Activated CD8-positive, alpha-beta T cell treated with anti-CD3 and anti-CD28 coated beads for 36 hours (primary cell): Measurements from ENCODE around the gene ANK3. TPM values are rescaled to one million over a fixed set of nuclear protein-coding genes. Genes with fewer than 3 reads are reported as not detected.

Experiments
- ATAC-seq: fragments of 200-7000 bp; cut with Tn5 transposase; one replicate; pipeline ENCODE4 v1.10.0; 2021; ENCODE audit warnings: mild to moderate bottlenecking, moderate library complexity
- CTCF ChIA-PET: fragments of 350-600 bp; sonication (Branson Sonifier 250); formaldehyde crosslinking; loops from one replicate; lab custom pipeline; 2021; ENCODE audit warnings: antibody characterized with exemption; lab: Charles Lee
- POLR2A ChIA-PET: fragments of 350-600 bp; sonication (Branson Sonifier 250); formaldehyde crosslinking; loops from one replicate; lab custom pipeline; 2021; ENCODE audit warnings: antibody characterized with exemption; lab: Charles Lee
- DNase-seq: peaks from one replicate; pipeline ENCODE4 v3.0.0-alpha.2; 2020
- H3K27ac Mint-ChIP-seq: one replicate; pipeline ENCODE4 v1.8.0; 2021; ENCODE audit warnings: mild to moderate bottlenecking, mixed read lengths
- H3K27me3 Mint-ChIP-seq: one replicate; pipeline ENCODE4 v1.8.0; 2021; ENCODE audit warnings: mixed read lengths
- H3K36me3 Mint-ChIP-seq: one replicate; pipeline ENCODE4 v1.8.0; 2021; ENCODE audit warnings: low read depth, mixed read lengths
- H3K4me1 Mint-ChIP-seq: one replicate; pipeline ENCODE4 v1.8.0; 2021; ENCODE audit warnings: low read depth, mixed read lengths
- H3K4me3 Mint-ChIP-seq: one replicate; pipeline ENCODE4 v1.8.0; 2021; ENCODE audit warnings: mild to moderate bottlenecking, moderate library complexity, mixed read lengths
- H3K9me3 Mint-ChIP-seq: one replicate; pipeline ENCODE4 v1.8.0; 2021; ENCODE audit warnings: mixed read lengths
- CTCF ChIP-seq: fragments of 200-600 bp; IDR thresholded peaks from one replicate; pipeline ENCODE4 v1.8.0; 2022; ENCODE audit warnings: antibody characterized with exemption, mild to moderate bottlenecking
- intact Hi-C: fragments of 100-400 bp; cut with micrococcal nuclease; formaldehyde crosslinking; loops from one replicate; pipeline ENCODE4 v1.10.0; 2022
- total RNA-seq, 2 experiments: library from RNA; stranded (reverse); gene quantifications; one replicate each; pipeline ENCODE4 v1.2.3, GENCODE V29; 2021

The ANK3 gene
- total RNA-seq, 2 experiments from 2014 or later, result 10.3 to 12.0 TPM

GRCh38 chr10:60362461-60362860, 27.2 kb downstream of the ANK3 start:
- no peak for TF ChIP-seq CTCF
- peaks cover 3% of the 10 kb centered on the region for H3K27me3 Mint-ChIP-seq
- ATAC-seq, result no peak
- H3K4me3 Mint-ChIP-seq, result no peak overlapping the region
- no peaks in the 10 kb centered on the region for H3K4me1 Mint-ChIP-seq
- H3K27ac Mint-ChIP-seq, result no peak overlapping the region
- DNase-seq, result no peak
- POLR2A ChIA-PET, result no interaction called here
- no peaks in the 10 kb centered on the region for H3K36me3 Mint-ChIP-seq
- H3K9me3 Mint-ChIP-seq, result no peaks in the 10 kb centered on the region
- intact Hi-C loops, result no loop called here
- CTCF ChIA-PET, result no interaction called here

GRCh38 chr10:60359066-60359465, 30.6 kb downstream of the ANK3 start:
- CTCF ChIA-PET, result no interaction called here
- H3K4me3 Mint-ChIP-seq, result no peak overlapping the region
- H3K27me3 Mint-ChIP-seq, result peaks cover 3% of the 10 kb centered on the region
- TF ChIP-seq CTCF, result no peak
- no peaks in the 10 kb centered on the region for H3K4me1 Mint-ChIP-seq
- H3K36me3 Mint-ChIP-seq, result no peaks in the 10 kb centered on the region
- ATAC-seq (no peak), DNase-seq (no peak)
- POLR2A ChIA-PET, result no interaction called here
- intact Hi-C loops, result no loop called here
- no peak overlapping the region for H3K27ac Mint-ChIP-seq
- H3K9me3 Mint-ChIP-seq, result no peaks in the 10 kb centered on the region

- no peak overlapping the region for H3K4me3 Mint-ChIP-seq
- no peak for DNase-seq
- ChIA-PET CTCF (no interaction called here), POLR2A (no interaction called here)
- no peaks in the 10 kb centered on the region for H3K9me3 Mint-ChIP-seq
- no peaks in the 10 kb centered on the region for H3K4me1 Mint-ChIP-seq
- no peaks in the 10 kb centered on the region for H3K36me3 Mint-ChIP-seq
- peak; percentile 24 for ATAC-seq
- no peak overlapping the region for H3K27ac Mint-ChIP-seq
- intact Hi-C loops, result no loop called here
- peaks cover 3% of the 10 kb centered on the region for H3K27me3 Mint-ChIP-seq
- no peak for TF ChIP-seq CTCF
These were observed 31.4 kb downstream of the ANK3 start for GRCh38 chr10:60358282-60358681.

- ATAC-seq, result no peak
- intact Hi-C loops, result no loop called here
- no peaks in the 10 kb centered on the region for H3K36me3 Mint-ChIP-seq
- POLR2A ChIA-PET, result no interaction called here
- H3K4me1 Mint-ChIP-seq, result no peaks in the 10 kb centered on the region
- CTCF ChIA-PET, result no interaction called here
- no peak overlapping the region for H3K27ac Mint-ChIP-seq
- no peak overlapping the region for H3K4me3 Mint-ChIP-seq
- DNase-seq, result no peak
- no peak for TF ChIP-seq CTCF
- H3K27me3 Mint-ChIP-seq, result no peaks in the 10 kb centered on the region
- H3K9me3 Mint-ChIP-seq, result no peaks in the 10 kb centered on the region
These were observed 36.0 kb downstream of the ANK3 start for GRCh38 chr10:60353519-60354258.

- CTCF ChIA-PET, result no interaction called here
- intact Hi-C loops, result no loop called here
- H3K4me3 Mint-ChIP-seq, result no peak overlapping the region
- no peaks in the 10 kb centered on the region for H3K4me1 Mint-ChIP-seq
- no peak overlapping the region for H3K27ac Mint-ChIP-seq
- TF ChIP-seq CTCF, result no peak
- H3K27me3 Mint-ChIP-seq, result no peaks in the 10 kb centered on the region
- POLR2A ChIA-PET, result interaction anchor here (0.8 kb wide), 1 partner anchor 124 kb away, joined by 3 read pairs; no protein-coding TSS in a partner anchor
- no peaks in the 10 kb centered on the region for H3K9me3 Mint-ChIP-seq
- ATAC-seq (no peak), DNase-seq (no peak)
- no peaks in the 10 kb centered on the region for H3K36me3 Mint-ChIP-seq
These were observed 37.6 kb downstream of the ANK3 start for GRCh38 chr10:60352105-60352504.
